Measurements from ENCODE around the gene AGBL2. TPM values are rescaled to one million over a fixed set of nuclear protein-coding genes. Genes with fewer than 3 reads are reported as not detected.

The AGBL2 gene
- total RNA-seq, 1 experiment from 2014 or later = 3.0 TPM

GRCh38 chr11:47628026-47628425 is 87.1 kb downstream of the AGBL2 start:
- Histone ChIP-seq H3K79me1 (ENCODE audit: insufficient read depth, low read depth, low read length, poor library complexity, severe bottlenecking) (no peaks in the 10 kb centered on the region), H3K9ac (ENCODE audit: extremely low read depth, insufficient read length, low read length) (no peak overlapping the region), H2BK120ac (ENCODE audit: low read depth, low read length, poor library complexity, severe bottlenecking) (no peak overlapping the region), H4K8ac (replicated peaks; ENCODE audit: insufficient read length, low read depth, low read length) (no peak overlapping the region), H3K27me3 (ENCODE audit: insufficient read depth, low read length) (no peaks in the 10 kb centered on the region), H3K56ac (ENCODE audit: insufficient read length, low read depth, low read length) (no peak overlapping the region), H3T11ph (ENCODE audit: low read length) (no peak overlapping the region), H3K4ac (ENCODE audit: low read depth, low read length) (no peak overlapping the region), H2BK5ac (ENCODE audit: insufficient read length, low read length) (no peak overlapping the region), H3K23ac (ENCODE audit: insufficient read length, low read depth, low read length) (no peak overlapping the region), H4K20me1 (ENCODE audit: control insufficient read depth, insufficient read depth, insufficient read length) (no peaks in the 10 kb centered on the region), H3K79me2 (ENCODE audit: insufficient read depth, low read length) (no peaks in the 10 kb centered on the region), H3K27ac (ENCODE audit: insufficient read length, low read depth, low read length) (no peak overlapping the region), H2BK15ac (ENCODE audit: low read depth, low read length) (no peak overlapping the region), H2BK12ac (ENCODE audit: insufficient read length, low read depth, low read length) (no peak overlapping the region), H4K91ac (ENCODE audit: insufficient read length, low read depth, low read length) (no peak overlapping the region), H3K4me1 (ENCODE audit: insufficient read depth, low read length) (no peaks in the 10 kb centered on the region), H3K18ac (ENCODE audit: insufficient read length, low read depth, low read length) (no peak overlapping the region), H4K5ac (ENCODE audit: insufficient read length, low read depth, low read length) (no peak overlapping the region), H3K23me2 (ENCODE audit: insufficient read length, low read depth, low read length, poor library complexity, severe bottlenecking) (no peaks in the 10 kb centered on the region), H2AK5ac (ENCODE audit: insufficient read length, low read length) (no peak overlapping the region), H3K9me3 (ENCODE audit: control insufficient read depth, low read depth, low read length) (no peaks in the 10 kb centered on the region), H3K4me2 (ENCODE audit: insufficient read depth, insufficient read length, low read length) (no peak overlapping the region), H3K14ac (ENCODE audit: insufficient read depth, low read length) (no peak overlapping the region), H2BK20ac (ENCODE audit: low read depth, low read length, poor library complexity, severe bottlenecking) (no peak overlapping the region), H2AFZ (ENCODE audit: low read length) (no peak overlapping the region)
- peaks cover 39 to 79% (median 67%) of the 10 kb centered on the region in 3 experiments; a peak in 6 of 7 replicates for H3K36me3 Mint-ChIP-seq (ENCODE audit: insufficient read depth in 1 of 3, low read depth in 3 of 3)
- H3K4me3 Mint-ChIP-seq = no peak overlapping the region
- TF ChIP-seq CTCF (conservative IDR thresholded peaks at IDR 0.05) = no peak
- no peaks in the 10 kb centered on the region for H3K9me3 Mint-ChIP-seq
- no peak overlapping the region for H3K27ac Mint-ChIP-seq
- H3K4me1 Mint-ChIP-seq = no peaks in the 10 kb centered on the region
- WGBS (ENCODE audit: extremely low coverage, insufficient read length, low lambda C conversion rate) = no CpG with 5 or more reads among the region's 4 CpGs
- no peaks in the 10 kb centered on the region for H3K27me3 Mint-ChIP-seq (ENCODE audit: low read depth)
- no peak for DNase-seq

All from H9 (cell line).